Cardiac muscle cell (in vitro differentiated cells and primary cell): ENCODE data around the gene KIRREL3. TPM values are rescaled to one million over a fixed set of nuclear protein-coding genes. Genes with fewer than 3 reads are reported as not detected.

Source experiments
- DNase-seq, 2 donors: peaks; one replicate each; pipeline versions ENCODE4 v3.0.0 to v3.0.0-alpha.2; 2010 to 2017; ENCODE audit warnings: low read depth in 1 of 2, low spot score in 1 of 2
- H3K27ac ChIP-seq: fragments of 200-600 bp; sonication (generic); 2 replicates; pipeline ENCODE4 v1.5.1; 2016
- H3K27me3 ChIP-seq: fragments of 200-600 bp; sonication (generic); 2 replicates; pipeline ENCODE4 v1.6.0; 2016; ENCODE audit warnings: control low read depth
- H3K36me3 ChIP-seq: fragments of 200-600 bp; sonication (generic); 2 replicates; pipeline ENCODE4 v1.5.1; 2016; ENCODE audit warnings: control low read depth
- H3K4me1 ChIP-seq: fragments of 200-600 bp; sonication (generic); 2 replicates; pipeline ENCODE4 v1.8.1; 2017; ENCODE audit warnings: low read depth, mild to moderate bottlenecking, mixed run types
- H3K4me3 ChIP-seq: fragments of 200-600 bp; sonication (generic); 2 replicates; pipeline ENCODE4 v1.5.1; 2016; ENCODE audit warnings: mild to moderate bottlenecking
- H3K9me3 ChIP-seq: fragments of 200-600 bp; sonication (generic); 2 replicates; pipeline ENCODE4 v1.5.1; 2017; ENCODE audit warnings: low read depth, mild to moderate bottlenecking, control low read depth
- polyA plus RNA-seq: library from polyadenylated mRNA; unstranded; fragments of >200 nt; fragmentation: Nextera tagmentation; extraction: Ambion mirVana; gene quantifications from 2 replicates; pipeline ENCODE4 v1.2.1, GENCODE V29; 2016
- total RNA-seq: library from RNA; depleted of rRNA; stranded (reverse); fragments of >200 nt; gene quantifications from 2 replicates; pipeline ENCODE4 v1.2.3, GENCODE V29; 2016
- TF ChIP-seq, protein P1 (sequence below): IDR thresholded peaks from 2 replicates; pipeline ENCODE4 v1.5.1; 2012; ENCODE audit warnings: low read depth, mild to moderate bottlenecking, low read length

Gene KIRREL3
- total and polyA plus RNA-seq, 2 experiments from 2014 or later: 0.12 to 0.89 TPM

DNA sequence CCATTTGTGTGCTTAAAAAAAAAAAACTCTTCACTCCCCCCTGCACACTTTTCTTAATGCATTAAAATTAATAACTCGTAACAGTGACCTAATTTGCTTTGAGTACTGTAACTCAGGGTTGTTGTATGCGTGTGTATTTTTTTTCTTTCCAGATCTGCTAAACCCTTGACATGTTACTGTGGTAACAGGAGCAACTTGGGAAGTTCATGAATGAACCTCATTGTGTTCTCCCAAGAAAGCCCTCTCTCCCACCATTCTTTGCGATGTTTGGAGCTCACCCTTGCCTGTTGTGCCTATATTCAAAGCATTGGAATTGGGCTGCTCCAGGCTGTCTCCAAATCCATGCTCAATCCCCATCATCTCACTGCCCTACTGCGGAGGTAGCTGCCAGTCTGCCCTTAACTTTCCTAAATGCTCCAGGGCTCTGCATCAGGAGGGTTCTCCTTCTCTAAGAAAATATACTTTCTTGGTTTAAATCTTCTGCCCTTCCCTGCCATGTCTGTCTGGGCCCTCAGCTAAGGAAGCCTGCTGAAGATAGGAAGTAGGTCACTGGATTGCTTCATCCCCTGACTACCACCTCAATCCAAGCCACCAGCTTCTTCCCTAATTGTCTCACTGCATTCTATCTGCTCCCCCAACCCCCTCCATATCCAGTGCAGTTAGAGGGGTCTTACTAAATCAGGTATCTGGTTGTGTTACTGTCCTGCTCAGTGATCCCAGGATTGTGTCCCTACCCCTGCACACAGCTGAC is 70.3 kb downstream of the KIRREL3 start:
- Histone ChIP-seq H3K36me3 (no peaks in the 10 kb centered on the region), H3K27ac (no peak overlapping the region), H3K27me3 (peaks cover 9% of the 10 kb centered on the region), H3K9me3 (no peaks in the 10 kb centered on the region), H3K4me3 (no peak overlapping the region), H3K4me1 (no peaks in the 10 kb centered on the region)
- TF ChIP-seq, protein P1, sequence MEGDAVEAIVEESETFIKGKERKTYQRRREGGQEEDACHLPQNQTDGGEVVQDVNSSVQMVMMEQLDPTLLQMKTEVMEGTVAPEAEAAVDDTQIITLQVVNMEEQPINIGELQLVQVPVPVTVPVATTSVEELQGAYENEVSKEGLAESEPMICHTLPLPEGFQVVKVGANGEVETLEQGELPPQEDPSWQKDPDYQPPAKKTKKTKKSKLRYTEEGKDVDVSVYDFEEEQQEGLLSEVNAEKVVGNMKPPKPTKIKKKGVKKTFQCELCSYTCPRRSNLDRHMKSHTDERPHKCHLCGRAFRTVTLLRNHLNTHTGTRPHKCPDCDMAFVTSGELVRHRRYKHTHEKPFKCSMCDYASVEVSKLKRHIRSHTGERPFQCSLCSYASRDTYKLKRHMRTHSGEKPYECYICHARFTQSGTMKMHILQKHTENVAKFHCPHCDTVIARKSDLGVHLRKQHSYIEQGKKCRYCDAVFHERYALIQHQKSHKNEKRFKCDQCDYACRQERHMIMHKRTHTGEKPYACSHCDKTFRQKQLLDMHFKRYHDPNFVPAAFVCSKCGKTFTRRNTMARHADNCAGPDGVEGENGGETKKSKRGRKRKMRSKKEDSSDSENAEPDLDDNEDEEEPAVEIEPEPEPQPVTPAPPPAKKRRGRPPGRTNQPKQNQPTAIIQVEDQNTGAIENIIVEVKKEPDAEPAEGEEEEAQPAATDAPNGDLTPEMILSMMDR: no peak
- DNase-seq: no peak

DNA sequence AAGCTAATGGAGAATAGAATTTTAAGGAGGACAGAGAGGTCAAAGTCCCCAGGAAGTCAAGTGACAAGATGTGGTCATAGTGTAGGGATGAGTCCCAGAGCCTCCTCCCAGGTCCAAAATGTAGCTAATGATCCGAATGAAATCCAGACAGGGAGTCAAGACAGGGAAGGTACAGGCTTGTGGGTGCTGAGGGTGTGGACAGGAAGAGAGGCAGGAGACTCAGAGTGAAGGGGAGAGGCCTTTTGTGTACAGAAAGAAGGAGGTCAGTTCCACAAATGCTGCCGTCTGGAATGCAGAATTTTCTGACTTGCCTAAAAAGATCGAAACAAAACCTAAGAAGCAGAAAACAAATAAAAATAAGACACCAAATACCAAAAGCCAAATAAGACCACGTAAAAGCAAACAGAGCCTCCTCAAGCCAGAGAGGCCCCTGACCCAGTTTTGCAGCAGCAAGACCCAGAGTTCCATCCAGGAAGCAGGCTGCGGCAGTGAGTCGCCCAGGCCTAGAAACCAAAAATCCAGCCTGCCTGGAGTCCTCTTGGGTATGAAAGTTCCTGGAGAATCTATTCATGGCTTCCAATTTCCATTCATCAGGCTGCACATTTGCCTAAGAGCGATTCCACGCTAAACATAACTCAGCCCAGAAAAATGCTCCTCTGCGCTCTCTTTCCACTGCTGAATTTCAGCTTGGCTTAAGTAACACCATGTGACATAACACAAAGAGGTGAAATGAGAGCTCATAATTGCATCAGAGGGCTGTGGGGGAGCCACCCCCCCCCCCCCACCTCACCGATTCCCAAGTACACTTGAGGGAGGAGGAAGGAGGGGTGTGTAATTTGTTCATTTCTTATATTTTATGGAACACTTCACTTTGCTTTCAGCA is 71.2 kb downstream of the KIRREL3 start:
- H3K9me3 ChIP-seq: no peaks in the 10 kb centered on the region
- no peak overlapping the region for H3K4me3 ChIP-seq
- TF ChIP-seq, protein P1: no peak
- no peak overlapping the region for H3K27ac ChIP-seq
- H3K4me1 ChIP-seq: no peaks in the 10 kb centered on the region
- DNase-seq: peak in 1 of 2 donors; percentile 14
- H3K36me3 ChIP-seq: no peaks in the 10 kb centered on the region
- peaks cover 9% of the 10 kb centered on the region for H3K27me3 ChIP-seq

DNA sequence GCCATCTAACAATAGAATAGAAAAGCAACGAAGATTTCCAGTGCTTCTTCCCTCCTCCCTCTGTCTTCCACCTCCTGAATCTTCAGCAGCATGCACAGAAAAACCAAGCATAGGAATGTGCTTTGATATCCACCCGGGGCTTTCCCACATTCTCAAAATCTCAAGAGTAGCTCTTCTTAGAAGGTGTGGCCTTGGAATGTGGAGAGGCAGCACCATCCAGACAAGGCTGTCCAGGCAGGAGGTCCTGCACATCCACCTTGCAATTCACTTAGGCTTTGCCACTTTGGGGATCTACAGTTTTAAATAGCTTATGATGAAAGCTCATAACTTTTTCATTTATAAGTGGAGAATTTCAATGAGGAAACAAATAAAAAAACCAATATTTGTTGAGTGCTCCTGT is 72.9 kb downstream of the KIRREL3 start:
- TF ChIP-seq, protein P1: no peak
- no peak overlapping the region for H3K27ac ChIP-seq
- no peaks in the 10 kb centered on the region for H3K36me3 ChIP-seq
- peaks cover 9% of the 10 kb centered on the region for H3K27me3 ChIP-seq
- H3K4me1 ChIP-seq: no peaks in the 10 kb centered on the region
- H3K9me3 ChIP-seq: no peaks in the 10 kb centered on the region
- H3K4me3 ChIP-seq: no peak overlapping the region
- no peak for DNase-seq

DNA sequence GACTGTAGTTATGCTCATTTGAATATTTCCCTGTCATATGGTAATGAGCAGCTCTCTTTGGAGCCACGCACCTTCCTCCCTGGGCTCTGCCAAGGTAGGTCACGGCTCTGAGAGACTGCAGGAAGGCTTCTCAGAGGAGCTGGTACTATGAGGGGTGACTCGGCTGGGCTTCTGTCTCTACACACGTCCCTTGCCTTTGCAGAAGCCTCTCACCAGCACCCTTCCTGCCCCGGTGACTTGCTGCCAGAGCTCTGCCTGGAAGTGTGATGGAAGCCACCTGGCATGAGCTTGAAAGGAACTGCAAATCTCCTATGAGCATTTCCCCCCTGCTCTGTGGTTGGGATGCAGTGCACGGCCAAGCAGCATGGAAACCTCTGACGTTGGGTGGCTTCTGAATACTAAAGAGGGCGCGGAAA is 74.2 kb downstream of the KIRREL3 start:
- Histone ChIP-seq H3K36me3 (no peaks in the 10 kb centered on the region), H3K4me1 (no peaks in the 10 kb centered on the region), H3K9me3 (no peaks in the 10 kb centered on the region), H3K4me3 (no peak overlapping the region), H3K27ac (no peak overlapping the region), H3K27me3 (peaks cover 9% of the 10 kb centered on the region)
- TF ChIP-seq, protein P1: no peak
- DNase-seq: peak in 1 of 2 donors; percentile 39

DNA sequence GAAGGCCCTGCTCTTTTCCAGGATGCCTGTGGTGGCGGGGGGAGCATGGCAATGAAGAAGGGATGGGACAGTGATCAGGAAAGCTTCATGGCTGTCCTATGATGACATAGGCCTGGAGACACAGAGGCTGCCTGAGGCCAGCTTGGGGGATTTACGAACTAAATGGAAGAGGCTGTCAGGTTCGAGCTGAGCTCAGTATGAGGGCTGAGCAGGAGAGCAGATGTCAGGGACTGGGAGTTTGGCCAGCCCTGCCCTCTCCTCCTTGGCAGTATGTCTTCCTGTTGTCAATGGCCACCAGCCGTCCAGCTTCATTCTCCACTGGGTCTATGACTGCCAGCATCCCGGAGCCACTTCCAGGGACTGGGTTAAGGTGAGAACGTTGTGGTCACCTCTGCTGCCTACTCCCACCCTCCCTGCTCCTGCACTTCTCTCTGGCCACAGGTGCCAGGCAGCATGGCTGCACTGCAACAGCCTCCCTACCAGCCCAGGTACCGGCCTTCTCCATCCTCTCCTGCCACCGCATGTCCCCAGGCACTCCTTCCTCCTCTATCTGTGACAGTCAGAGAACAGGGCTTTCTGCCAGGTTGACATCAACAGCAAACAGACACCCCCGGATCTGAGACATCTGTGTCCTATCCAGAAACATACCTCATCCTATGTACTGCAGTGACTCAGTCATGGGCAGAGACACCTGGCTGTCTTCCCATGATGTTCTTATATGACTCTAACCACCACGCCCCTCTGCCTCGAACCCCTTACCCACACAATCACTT is 75.1 kb downstream of the KIRREL3 start:
- Histone ChIP-seq H3K27ac (no peak overlapping the region), H3K4me1 (no peaks in the 10 kb centered on the region), H3K36me3 (no peaks in the 10 kb centered on the region), H3K4me3 (no peak overlapping the region), H3K9me3 (no peaks in the 10 kb centered on the region), H3K27me3 (peaks cover 9% of the 10 kb centered on the region)
- no peak for DNase-seq
- TF ChIP-seq, protein P1: no peak
